ENCODE data around the gene C1QTNF6.

The C1QTNF6 gene

DNA sequence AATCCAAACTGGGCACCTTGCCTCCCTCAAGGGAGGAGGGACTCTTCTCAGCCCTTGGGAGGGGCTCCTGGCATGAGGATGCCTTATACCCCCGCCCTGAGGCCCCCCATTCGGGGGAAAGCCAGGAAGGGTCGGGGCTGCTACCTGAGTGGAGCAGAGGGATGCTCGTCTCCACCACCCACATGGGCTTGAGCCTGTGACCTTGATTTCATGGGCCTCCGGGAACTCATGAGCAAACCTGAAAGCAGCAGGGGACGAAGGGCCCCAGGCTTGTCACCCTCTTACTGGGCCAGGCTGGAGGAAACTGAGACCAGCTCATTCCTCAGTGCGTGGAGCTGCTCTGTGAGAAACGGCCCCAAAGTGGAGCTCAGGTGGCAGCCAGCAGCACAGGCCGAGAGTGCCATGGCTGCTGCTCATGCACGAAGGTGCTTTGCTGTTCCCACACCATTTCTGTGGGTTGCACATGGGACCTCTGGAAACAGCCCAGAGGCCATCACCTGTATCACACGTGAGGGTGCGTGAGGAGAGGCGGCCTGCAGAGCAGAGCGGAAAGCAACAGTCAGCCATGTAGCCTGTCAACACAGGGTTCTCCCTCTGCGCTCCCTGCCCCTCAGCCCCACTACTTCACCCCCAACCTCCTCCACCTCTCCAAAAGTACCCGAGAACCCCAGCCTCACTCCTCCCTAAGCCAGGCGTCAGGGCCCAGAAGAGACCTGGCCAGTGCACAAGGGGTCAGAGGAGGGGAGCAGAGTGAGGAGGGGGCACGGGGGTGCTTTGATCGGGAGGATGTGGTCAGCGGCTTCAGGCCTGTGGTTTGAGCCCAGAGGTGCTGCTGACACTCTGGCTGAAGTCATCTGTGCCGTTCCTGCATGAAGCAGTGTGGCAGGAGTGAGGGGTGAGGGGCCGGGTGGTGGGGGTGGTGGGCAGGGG, 24.2 kb downstream of the C1QTNF6 start:
- no peak for TF ChIP-seq SIN3A (IDR thresholded peaks at IDR 0.05; ENCODE audit: borderline replicate concordance, insufficient read depth, low read length)
- no peak for TF ChIP-seq POLR2AphosphoS5 (IDR thresholded peaks at IDR 0.05; ENCODE audit: low read depth, low read length)
- TF ChIP-seq TAF1 (IDR thresholded peaks at IDR 0.05; ENCODE audit: borderline replicate concordance, insufficient read depth, low read length): no peak
- TF ChIP-seq, protein P1, sequence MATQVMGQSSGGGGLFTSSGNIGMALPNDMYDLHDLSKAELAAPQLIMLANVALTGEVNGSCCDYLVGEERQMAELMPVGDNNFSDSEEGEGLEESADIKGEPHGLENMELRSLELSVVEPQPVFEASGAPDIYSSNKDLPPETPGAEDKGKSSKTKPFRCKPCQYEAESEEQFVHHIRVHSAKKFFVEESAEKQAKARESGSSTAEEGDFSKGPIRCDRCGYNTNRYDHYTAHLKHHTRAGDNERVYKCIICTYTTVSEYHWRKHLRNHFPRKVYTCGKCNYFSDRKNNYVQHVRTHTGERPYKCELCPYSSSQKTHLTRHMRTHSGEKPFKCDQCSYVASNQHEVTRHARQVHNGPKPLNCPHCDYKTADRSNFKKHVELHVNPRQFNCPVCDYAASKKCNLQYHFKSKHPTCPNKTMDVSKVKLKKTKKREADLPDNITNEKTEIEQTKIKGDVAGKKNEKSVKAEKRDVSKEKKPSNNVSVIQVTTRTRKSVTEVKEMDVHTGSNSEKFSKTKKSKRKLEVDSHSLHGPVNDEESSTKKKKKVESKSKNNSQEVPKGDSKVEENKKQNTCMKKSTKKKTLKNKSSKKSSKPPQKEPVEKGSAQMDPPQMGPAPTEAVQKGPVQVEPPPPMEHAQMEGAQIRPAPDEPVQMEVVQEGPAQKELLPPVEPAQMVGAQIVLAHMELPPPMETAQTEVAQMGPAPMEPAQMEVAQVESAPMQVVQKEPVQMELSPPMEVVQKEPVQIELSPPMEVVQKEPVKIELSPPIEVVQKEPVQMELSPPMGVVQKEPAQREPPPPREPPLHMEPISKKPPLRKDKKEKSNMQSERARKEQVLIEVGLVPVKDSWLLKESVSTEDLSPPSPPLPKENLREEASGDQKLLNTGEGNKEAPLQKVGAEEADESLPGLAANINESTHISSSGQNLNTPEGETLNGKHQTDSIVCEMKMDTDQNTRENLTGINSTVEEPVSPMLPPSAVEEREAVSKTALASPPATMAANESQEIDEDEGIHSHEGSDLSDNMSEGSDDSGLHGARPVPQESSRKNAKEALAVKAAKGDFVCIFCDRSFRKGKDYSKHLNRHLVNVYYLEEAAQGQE (IDR thresholded peaks at IDR 0.05; ENCODE audit: insufficient read depth in 1 of 2, low read depth in 2 of 2, low read length in 2 of 2): no peak
- TF ChIP-seq FOXP2 (optimal IDR thresholded peaks at IDR 0.05; ENCODE audit: borderline replicate concordance, extremely low read depth, extremely low read length, insufficient read depth): no peak

DNA sequence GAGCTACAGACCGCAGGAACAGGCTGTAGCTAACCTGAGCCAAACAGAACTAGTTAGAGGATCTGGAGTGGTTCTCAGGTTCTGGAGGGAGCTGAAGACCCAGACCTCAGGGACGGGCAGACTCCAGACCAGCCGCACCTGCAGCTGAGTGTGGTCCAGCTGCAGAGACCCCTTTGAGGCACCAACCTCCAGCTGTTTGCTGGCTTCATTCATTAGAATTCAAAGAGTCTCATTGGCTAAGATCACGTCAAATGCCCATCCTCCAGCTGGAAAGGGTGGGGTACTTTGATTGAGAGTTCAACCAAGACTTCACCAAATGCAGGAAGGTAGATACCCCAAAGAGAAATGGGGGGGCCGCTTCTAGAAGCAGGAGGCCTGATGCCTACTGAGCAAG, 25.0 kb downstream of the C1QTNF6 start:
- TF ChIP-seq FOXP2 (optimal IDR thresholded peaks at IDR 0.05; ENCODE audit: borderline replicate concordance, extremely low read depth, extremely low read length, insufficient read depth) (no peak), SIN3A (IDR thresholded peaks at IDR 0.05; ENCODE audit: borderline replicate concordance, insufficient read depth, low read length) (no peak), POLR2AphosphoS5 (IDR thresholded peaks at IDR 0.05; ENCODE audit: low read depth, low read length) (no peak), TAF1 (IDR thresholded peaks at IDR 0.05; ENCODE audit: borderline replicate concordance, insufficient read depth, low read length) (no peak)
- TF ChIP-seq, protein P1 (IDR thresholded peaks at IDR 0.05; ENCODE audit: insufficient read depth in 1 of 2, low read depth in 2 of 2, low read length in 2 of 2): no peak

DNA sequence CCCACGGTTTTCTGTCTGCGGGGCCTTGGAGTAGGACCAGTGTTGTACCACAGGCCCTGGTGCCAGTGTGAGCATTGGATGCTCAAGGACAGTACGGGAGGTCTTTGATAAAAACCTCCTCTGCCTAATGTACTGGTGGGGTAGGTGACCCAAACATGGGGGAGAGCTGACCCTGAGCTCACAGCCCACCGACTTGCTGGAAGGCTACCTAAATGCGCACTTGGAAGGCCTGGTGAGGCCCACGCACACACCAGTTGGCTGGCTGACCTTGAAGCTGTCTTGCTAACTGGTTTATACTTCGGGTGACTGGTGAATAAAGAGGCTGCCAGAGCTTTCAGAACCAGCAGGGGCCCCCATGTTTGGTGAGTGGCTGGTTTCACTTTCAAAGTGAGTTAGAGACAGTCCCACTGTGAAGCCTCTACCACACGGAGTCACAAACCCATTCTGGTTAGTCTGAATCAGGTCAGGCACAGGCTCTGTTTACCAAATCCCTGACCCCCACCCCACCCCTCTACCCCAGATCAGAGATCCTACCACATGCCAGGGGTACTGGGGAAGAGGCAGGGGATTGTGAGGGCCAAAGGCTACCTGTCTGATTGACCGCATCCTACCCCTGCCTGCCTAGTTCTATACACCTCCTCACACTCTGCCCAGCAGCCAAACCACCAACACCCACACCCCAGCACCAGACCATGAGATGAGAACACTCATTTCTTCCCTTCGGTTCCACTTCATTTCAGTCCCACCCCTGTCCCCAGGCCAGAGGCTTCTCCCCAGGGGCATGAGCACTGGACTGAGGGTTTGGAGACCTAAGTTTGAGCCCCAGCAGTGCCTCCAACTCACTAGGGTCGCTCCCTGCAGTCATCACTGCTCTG, 25.6 kb downstream of the C1QTNF6 start:
- TF ChIP-seq, protein P1 (IDR thresholded peaks at IDR 0.05; ENCODE audit: insufficient read depth in 1 of 2, low read depth in 2 of 2, low read length in 2 of 2): no peak
- TF ChIP-seq POLR2AphosphoS5 (IDR thresholded peaks at IDR 0.05; ENCODE audit: low read depth, low read length): no peak
- no peak for TF ChIP-seq FOXP2 (optimal IDR thresholded peaks at IDR 0.05; ENCODE audit: borderline replicate concordance, extremely low read depth, extremely low read length, insufficient read depth)
- TF ChIP-seq TAF1 (IDR thresholded peaks at IDR 0.05; ENCODE audit: borderline replicate concordance, insufficient read depth, low read length): no peak
- no peak for TF ChIP-seq SIN3A (IDR thresholded peaks at IDR 0.05; ENCODE audit: borderline replicate concordance, insufficient read depth, low read length)

- no peak for TF ChIP-seq TAF1 (IDR thresholded peaks at IDR 0.05; ENCODE audit: borderline replicate concordance, insufficient read depth, low read length)
- TF ChIP-seq, protein P1 (IDR thresholded peaks at IDR 0.05; ENCODE audit: insufficient read depth in 1 of 2, low read depth in 2 of 2, low read length in 2 of 2): no peak
- no peak for TF ChIP-seq POLR2AphosphoS5 (IDR thresholded peaks at IDR 0.05; ENCODE audit: low read depth, low read length)
Measured at GRCh38 chr22:37161443-37161842, 26.6 kb downstream of the C1QTNF6 start.

Measured in PFSK-1 (cell line).